Esophagus squamous epithelium (tissue), 4 donors: ENCODE results near the gene NTF4.
"Not testable (repeated sequence)": the region's sequence is repeated elsewhere in the genome, so short reads cannot be mapped to it uniquely, and the experiment has no call there.

Experiments
- POLR2A ChIP-seq, 4 donors: fragments of 450-650 bp; IDR thresholded peaks; one replicate each; pipeline ENCODE4 v1.6.1; 2017; ENCODE audit warnings: antibody characterized with exemption in 4 of 4, mild to moderate bottlenecking in 4 of 4, moderate library complexity in 3 of 4
- TF ChIP-seq, protein P1 (sequence below), 6 experiments: fragments of 450-650 bp in 4 of 6; fragments of 200-600 bp in 2 of 6; sonication (generic) in 2 of 6; IDR thresholded peaks; one replicate each; pipeline ENCODE4 v1.5.1; 2016 to 2019; ENCODE audit warnings: antibody characterized with exemption in 6 of 6, mild to moderate bottlenecking in 4 of 6, moderate library complexity in 4 of 6

DNA sequence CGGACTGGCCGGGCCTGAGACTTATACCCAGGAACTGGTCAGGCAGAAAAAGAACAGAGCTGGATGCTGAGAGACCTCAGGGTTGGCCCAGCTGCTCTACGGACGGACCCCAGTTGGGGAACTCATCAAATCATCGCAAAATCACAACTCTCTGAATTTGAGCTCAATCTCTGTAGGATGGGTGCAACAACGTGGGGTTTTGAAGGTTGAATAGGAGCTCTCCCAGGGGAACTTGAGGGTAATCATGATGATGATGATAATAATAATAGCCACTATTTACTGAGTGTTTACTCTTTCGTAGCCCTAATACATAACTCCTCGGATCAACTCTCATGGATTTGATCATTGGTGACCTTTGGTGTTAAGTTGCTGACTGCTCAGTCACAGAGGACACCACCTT lies 34.3 kb downstream of the NTF4 start:
- TF ChIP-seq, protein P1, sequence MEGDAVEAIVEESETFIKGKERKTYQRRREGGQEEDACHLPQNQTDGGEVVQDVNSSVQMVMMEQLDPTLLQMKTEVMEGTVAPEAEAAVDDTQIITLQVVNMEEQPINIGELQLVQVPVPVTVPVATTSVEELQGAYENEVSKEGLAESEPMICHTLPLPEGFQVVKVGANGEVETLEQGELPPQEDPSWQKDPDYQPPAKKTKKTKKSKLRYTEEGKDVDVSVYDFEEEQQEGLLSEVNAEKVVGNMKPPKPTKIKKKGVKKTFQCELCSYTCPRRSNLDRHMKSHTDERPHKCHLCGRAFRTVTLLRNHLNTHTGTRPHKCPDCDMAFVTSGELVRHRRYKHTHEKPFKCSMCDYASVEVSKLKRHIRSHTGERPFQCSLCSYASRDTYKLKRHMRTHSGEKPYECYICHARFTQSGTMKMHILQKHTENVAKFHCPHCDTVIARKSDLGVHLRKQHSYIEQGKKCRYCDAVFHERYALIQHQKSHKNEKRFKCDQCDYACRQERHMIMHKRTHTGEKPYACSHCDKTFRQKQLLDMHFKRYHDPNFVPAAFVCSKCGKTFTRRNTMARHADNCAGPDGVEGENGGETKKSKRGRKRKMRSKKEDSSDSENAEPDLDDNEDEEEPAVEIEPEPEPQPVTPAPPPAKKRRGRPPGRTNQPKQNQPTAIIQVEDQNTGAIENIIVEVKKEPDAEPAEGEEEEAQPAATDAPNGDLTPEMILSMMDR (IDR thresholded peaks at IDR 0.05), result not testable (repeated sequence)
- TF ChIP-seq POLR2A (IDR thresholded peaks at IDR 0.05), result not testable (repeated sequence)
